K562 treated with DMSO at 1 percent for 24 hours (cell line): Measurements from ENCODE around the gene ITM2B. TPM values are rescaled to one million over a fixed set of nuclear protein-coding genes. Genes with fewer than 3 reads are reported as not detected.

Experiments used
- total RNA-seq: library from RNA; unstranded; fragments of 300-600 nt; gene quantifications from 2 replicates; pipeline ENCODE4 v1.2.3, GENCODE V29; 2022; ENCODE audit warnings: low read depth; ENCODE audit not compliant: insufficient read depth

ITM2B gene
- 60.9 and 69.2 TPM in 2 replicates for total RNA-seq

GRCh38 chr13:48233046-48233888 is at the start of gene ITM2B:
Gene ITM2B (plus strand): TSS chr13:48233206. CDS start chr13:48233361, 155 bp downstream.

GRCh38 chr13:48303359-48304142 is 70.5 kb downstream of the ITM2B start, which contains the start of gene RB1:
Gene RB1 (plus strand): TSS chr13:48303751. CDS start chr13:48303913, 162 bp downstream.

Other genes with a start within 250 kb of the ITM2B start
- gene SUCLA2, start 231.9 kb upstream of the ITM2B start, total RNA-seq, result 14.2 and 23.1 TPM in 2 replicates
- gene NUDT15, start 195.5 kb upstream of the ITM2B start, total RNA-seq, result 7.9 and 8.5 TPM in 2 replicates
- 21.4 and 23.6 TPM in 2 replicates for gene MED4, start 138.1 kb upstream of the ITM2B start, total RNA-seq
- gene RB1, start 70.5 kb downstream of the ITM2B start, total RNA-seq, result 11.7 and 13.8 TPM in 2 replicates
- gene LPAR6, start 179.9 kb downstream of the ITM2B start, total RNA-seq, result not detected in 2 replicates